HCT116 (cell line): ENCODE data around the gene SNX1. TPM values are rescaled to one million over a fixed set of nuclear protein-coding genes. Genes with fewer than 3 reads are reported as not detected.

Experiments used
- ATAC-seq: fragments of 200-7000 bp; cut with Tn5 transposase; 2 replicates; pipeline ENCODE4 v1.9.1; 2020; ENCODE audit warnings: mild to moderate bottlenecking, moderate library complexity
- BruUV-seq: library from RNA; stranded (reverse); fragments of 400-500 nt; replicated peaks from 2 replicates; lab custom pipeline; 2021; lab: Mats Ljungman, UMichigan
- CTCF ChIA-PET: fragments of 300-600 bp; sonication (Branson Sonifier 250); formaldehyde crosslinking; loops from one replicate; lab custom pipeline; 2021; ENCODE audit warnings: antibody characterized with exemption; lab: Charles Lee
- POLR2A ChIA-PET: fragments of 300-600, 350-600 bp; sonication (Branson Sonifier 250); formaldehyde crosslinking; loops from one replicate; lab custom pipeline; 2021; ENCODE audit warnings: antibody characterized with exemption; lab: Charles Lee
- RAD21 ChIA-PET, 2 experiments: fragments of 300-600 bp; sonication (Branson Sonifier 250); formaldehyde crosslinking; loops; one replicate each; lab custom pipeline; 2023; ENCODE audit warnings: low total read pairs in 2 of 2; ENCODE audit not compliant: uncharacterized antibody in 2 of 2, unreplicated experiment in 2 of 2, low non-redundant PET in 1 of 2; lab: Charles Lee
- DNase-seq: peaks from one replicate; pipeline ENCODE4 v3.0.0-alpha.2; 2010; ENCODE audit warnings: low read depth, low spot score
- H2AFZ ChIP-seq: fragments of 200-600 bp; shearing (Covaris generic), sonication (generic); 2 replicates; pipeline ENCODE4 v1.6.1; 2017; ENCODE audit warnings: low read depth, mixed run types, mixed read lengths, antibody characterized with exemption, low read length; ENCODE audit not compliant: poor library complexity, severe bottlenecking
- H3K27ac ChIP-seq: 2 replicates; pipeline ENCODE4 v1.5.1; 2012; ENCODE audit warnings: low read depth, low read length
- H3K27me3 ChIP-seq: fragments of 200-600 bp; sonication (generic); 2 replicates; pipeline ENCODE4 v1.6.1; 2016; ENCODE audit warnings: mixed run types, low read length, mixed read lengths; ENCODE audit not compliant: insufficient read depth
- H3K36me3 ChIP-seq, 2 experiments: fragments of 200-500 bp in 1 of 2; fragments of 200-600 bp in 1 of 2; sonication (Bioruptor generic) in 1 of 2; sonication (generic) in 1 of 2; 2 replicates each; pipeline versions ENCODE4 v1.5.1 to v1.6.1; 2014 to 2016; ENCODE audit warnings: low read length in 2 of 2, inconsistent platforms in 1 of 2, mixed read lengths in 1 of 2, mixed run types in 1 of 2; ENCODE audit not compliant: insufficient read depth in 2 of 2, control insufficient read depth in 1 of 2
- H3K4me1 ChIP-seq, 2 experiments: fragments of 200-600 bp in 1 of 2; sonication (generic) in 1 of 2; 2 replicates each; pipeline versions ENCODE4 v1.5.1 to v1.6.1; 2012 to 2017; ENCODE audit warnings: low read length in 2 of 2, inconsistent platforms in 1 of 2, mild to moderate bottlenecking in 1 of 2, mixed read lengths in 1 of 2, mixed run types in 1 of 2, moderate library complexity in 1 of 2; ENCODE audit not compliant: insufficient read depth in 2 of 2, control insufficient read depth in 1 of 2
- H3K4me2 ChIP-seq: fragments of 200-600 bp; sonication (generic); 2 replicates; pipeline ENCODE4 v1.6.1; 2017; ENCODE audit warnings: mixed run types, low read length, mixed read lengths
- H3K4me3 ChIP-seq, 2 experiments: fragments of 200-600 bp in 1 of 2; sonication (generic) in 1 of 2; replicated peaks in 1 of 2; 2 replicates each; pipeline ENCODE4 v1.5.1; 2011 to 2016; ENCODE audit warnings: low read length in 2 of 2, control low read depth in 1 of 2, low read depth in 1 of 2, mild to moderate bottlenecking in 1 of 2, mixed read lengths in 1 of 2, mixed run types in 1 of 2
- H3K79me2 ChIP-seq: fragments of 200-600 bp; sonication (generic); 2 replicates; pipeline ENCODE4 v1.6.1; 2017; ENCODE audit warnings: mild to moderate bottlenecking, mixed run types, low read length, moderate library complexity, mixed read lengths; ENCODE audit not compliant: insufficient read depth
- H3K9ac ChIP-seq: fragments of 200-600 bp; sonication (generic); 2 replicates; pipeline ENCODE4 v1.6.1; 2016; ENCODE audit warnings: low read length, mixed read lengths
- H3K9me2 ChIP-seq: fragments of 200-600 bp; sonication (generic), shearing (Covaris generic); 2 replicates; pipeline ENCODE4 v1.6.1; 2017; ENCODE audit warnings: mixed run types, mild to moderate bottlenecking, moderate library complexity; ENCODE audit not compliant: insufficient read depth
- H3K9me3 ChIP-seq, 2 experiments: fragments of 200-500 bp in 1 of 2; fragments of 200-600 bp in 1 of 2; sonication (Bioruptor generic) in 1 of 2; sonication (generic) in 1 of 2; 2 replicates each; pipeline ENCODE4 v1.6.1; 2014 to 2017; ENCODE audit warnings: low read length in 2 of 2, mixed read lengths in 2 of 2, inconsistent platforms in 1 of 2, low read depth in 1 of 2, mild to moderate bottlenecking in 1 of 2, mixed run types in 1 of 2, moderate library complexity in 1 of 2; ENCODE audit not compliant: control insufficient read depth in 1 of 2, insufficient read depth in 1 of 2
- H4K20me1 ChIP-seq: fragments of 200-600 bp; sonication (generic), shearing (Covaris generic); 2 replicates; pipeline ENCODE4 v1.6.1; 2017; ENCODE audit warnings: mixed run types, mild to moderate bottlenecking, moderate library complexity; ENCODE audit not compliant: insufficient read depth
- CEBPB ChIP-seq: IDR thresholded peaks from 2 replicates; pipeline ENCODE4 v1.6.1; 2012; ENCODE audit warnings: low read depth
- EZH2 ChIP-seq: fragments of 200-600 bp; sonication (generic); IDR thresholded peaks from 2 replicates; pipeline ENCODE4 v1.6.1; 2017; ENCODE audit warnings: antibody characterized with exemption, mixed run types
- JUND ChIP-seq: IDR thresholded peaks from 2 replicates; pipeline ENCODE4 v1.6.1; 2012
- POLR2AphosphoS5 ChIP-seq: IDR thresholded peaks from 2 replicates; pipeline ENCODE4 v1.6.1; 2011; ENCODE audit warnings: mild to moderate bottlenecking, low read depth, low read length, moderate library complexity
- RAD21 ChIP-seq: IDR thresholded peaks from 2 replicates; pipeline ENCODE4 v1.6.1; 2012; ENCODE audit warnings: low read depth, mild to moderate bottlenecking
- REST ChIP-seq: IDR thresholded peaks from 2 replicates; pipeline ENCODE4 v1.6.1; 2012; ENCODE audit warnings: low read depth
- SP1 ChIP-seq: IDR thresholded peaks from 2 replicates; pipeline ENCODE4 v1.6.1; 2012; ENCODE audit warnings: low read depth
- ZNF274 ChIP-seq: fragments of 200-500 bp; sonication (Bioruptor generic); IDR thresholded peaks from 2 replicates; pipeline ENCODE4 v1.6.1; 2014; ENCODE audit warnings: mild to moderate bottlenecking, low read depth, low read length, inconsistent platforms
- intact Hi-C: fragments of 100-400 bp; cut with micrococcal nuclease; formaldehyde crosslinking; loops from 2 replicates; pipeline ENCODE4 v1.10.0; 2022
- total RNA-seq: library from RNA; stranded (reverse); gene quantifications from one replicate; pipeline ENCODE4 v1.2.1, GENCODE V29; 2021; ENCODE audit not compliant: unreplicated experiment
- TF ChIP-seq, protein P1 (sequence below): IDR thresholded peaks from 2 replicates; pipeline ENCODE4 v1.6.1; 2012

Gene SNX1
- total RNA-seq, 1 experiment from 2014 or later: 91.9 TPM

DNA sequence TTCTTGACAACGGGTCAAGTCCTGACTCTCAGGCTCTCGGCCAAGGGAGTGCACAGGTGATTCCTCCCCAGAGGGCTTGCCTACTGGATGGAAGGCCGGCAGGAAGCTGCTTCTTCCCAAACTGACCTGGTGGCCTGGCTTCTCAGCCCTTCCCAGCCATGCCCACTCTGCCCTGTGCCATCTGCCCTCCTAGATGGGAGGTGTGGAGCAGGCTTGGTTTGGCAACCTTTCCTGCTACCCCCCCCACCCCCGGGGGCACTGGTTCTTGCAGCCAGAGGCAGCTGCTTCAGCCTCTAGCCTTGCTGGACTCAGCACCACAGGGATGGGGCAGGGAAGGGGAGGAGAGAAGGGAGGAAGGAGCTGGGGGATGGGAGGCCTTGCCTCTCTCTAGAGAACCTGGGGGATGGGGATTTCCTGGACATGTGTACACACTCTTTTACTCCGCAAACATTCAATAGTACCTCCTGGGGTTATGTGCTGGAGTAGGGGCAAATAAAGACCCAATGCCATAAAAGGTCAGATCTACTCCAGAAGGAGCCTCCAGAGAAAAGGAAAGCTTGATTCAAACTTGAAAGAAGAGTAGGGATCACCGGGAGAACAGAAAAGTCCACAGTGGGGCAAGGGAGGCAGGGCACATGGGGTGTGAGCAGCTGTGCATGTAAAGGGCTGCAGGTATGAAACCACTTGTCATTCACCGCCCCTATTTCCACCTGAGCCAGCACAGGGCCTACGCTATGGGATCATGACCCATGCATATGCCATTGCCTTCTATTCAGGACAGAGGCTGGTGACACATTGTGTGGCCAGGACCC, 45.3 kb upstream of the SNX1 start (continued):
- no peak for TF ChIP-seq REST
- no peak for TF ChIP-seq RAD21
- TF ChIP-seq EZH2: no peak

DNA sequence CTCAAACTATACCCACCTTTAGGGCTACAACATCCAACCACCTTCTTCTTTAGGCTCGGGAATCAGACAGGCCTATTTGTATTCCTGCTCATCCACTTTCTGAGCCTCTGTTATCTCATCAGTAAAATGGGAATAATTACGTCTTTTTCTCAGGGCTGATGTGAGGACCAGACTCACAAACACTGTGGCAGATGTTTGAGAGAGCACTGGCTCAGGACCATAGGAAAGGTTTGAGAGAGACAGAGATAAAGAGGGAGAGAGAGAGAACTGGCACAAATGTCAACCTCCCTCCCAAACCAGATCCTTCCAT, 44.7 kb upstream of the SNX1 start:
- CTCF ChIA-PET: no interaction called here
- H2AFZ ChIP-seq: no peak overlapping the region
- H3K27ac ChIP-seq: no peak overlapping the region
- no peaks in the 10 kb centered on the region for H3K79me2 ChIP-seq
- H3K4me2 ChIP-seq: no peak overlapping the region
- no peak for DNase-seq
- RAD21 ChIA-PET: no interaction called here
- H4K20me1 ChIP-seq: no peaks in the 10 kb centered on the region
- H3K9me2 ChIP-seq: no peaks in the 10 kb centered on the region
- H3K4me1 ChIP-seq: peaks cover 0 to 6% of the 10 kb centered on the region in 2 experiments; a peak in 2 of 4 replicates
- POLR2A ChIA-PET: no interaction called here
- intact Hi-C loops: no loop called here
- no peaks in the 10 kb centered on the region for H3K36me3 ChIP-seq
- no peak overlapping the region for H3K4me3 ChIP-seq
- H3K27me3 ChIP-seq: no peaks in the 10 kb centered on the region
- TF ChIP-seq POLR2AphosphoS5 (no peak), CEBPB (no peak), ZNF274 (no peak), RAD21 (no peak), JUND (no peak), SP1 (no peak)
- TF ChIP-seq, protein P1, sequence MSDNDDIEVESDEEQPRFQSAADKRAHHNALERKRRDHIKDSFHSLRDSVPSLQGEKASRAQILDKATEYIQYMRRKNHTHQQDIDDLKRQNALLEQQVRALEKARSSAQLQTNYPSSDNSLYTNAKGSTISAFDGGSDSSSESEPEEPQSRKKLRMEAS: no peak
- ATAC-seq: no peak
- H3K9me3 ChIP-seq: no peaks in the 10 kb centered on the region
- H3K9ac ChIP-seq: no peak overlapping the region
- BruUV-seq: no TSS peak
